Daoy (cell line): ENCODE data around the gene ENPP5. TPM values are rescaled to one million over a fixed set of nuclear protein-coding genes. Genes with fewer than 3 reads are reported as not detected.

ENCODE experiments used
- total RNA-seq: library from RNA; depleted of rRNA; stranded (reverse); fragments of >200 nt; shearing (Covaris generic); gene quantifications from 2 replicates; pipeline ENCODE4 v1.2.3, GENCODE V29; 2014; rRNA removed

ENPP5 gene
- total RNA-seq, 1 experiment from 2014 or later = 2.5 TPM

Other genes starting within 250 kb of the ENPP5 start
- 0.11 TPM in 1 of 2 replicates, not detected in the other for gene CLIC5, start 155.1 kb downstream of the ENPP5 start, total RNA-seq
- gene ENPP4, start 41.0 kb downstream of the ENPP5 start, total RNA-seq = 18.7 and 19.6 TPM in 2 replicates